Endothelial cell of umbilical vein (primary cell): ENCODE results near the gene KIDINS220.

Experiments
- POLR2A ChIP-seq: IDR thresholded peaks from 2 replicates; pipeline ENCODE4 v1.6.1; 2012; ENCODE audit warnings: low read depth, mild to moderate bottlenecking, control low read depth, low read length
- POLR2AphosphoS5 ChIP-seq: IDR thresholded peaks from 2 replicates; pipeline ENCODE4 v1.6.1; 2012; ENCODE audit warnings: low read depth, mild to moderate bottlenecking, control low read depth, low read length, moderate library complexity; ENCODE audit not compliant: insufficient read depth
- TF ChIP-seq, protein P1 (sequence below), 2 donors: IDR thresholded peaks; 1 replicate in 1 of 2; 2 replicates in 1 of 2; pipeline ENCODE4 v1.5.1; 2011; ENCODE audit warnings: low read length in 2 of 2, mild to moderate bottlenecking in 2 of 2, moderate library complexity in 2 of 2, control low read depth in 1 of 2, inconsistent platforms in 1 of 2, low read depth in 1 of 2; ENCODE audit not compliant: insufficient read depth in 1 of 2; ENCODE audit errors: extremely low read depth in 1 of 2
- TF ChIP-seq, protein P2 (sequence below): IDR thresholded peaks from 2 replicates; pipeline ENCODE4 v1.6.1; 2011; ENCODE audit not compliant: insufficient read depth, insufficient read length

DNA sequence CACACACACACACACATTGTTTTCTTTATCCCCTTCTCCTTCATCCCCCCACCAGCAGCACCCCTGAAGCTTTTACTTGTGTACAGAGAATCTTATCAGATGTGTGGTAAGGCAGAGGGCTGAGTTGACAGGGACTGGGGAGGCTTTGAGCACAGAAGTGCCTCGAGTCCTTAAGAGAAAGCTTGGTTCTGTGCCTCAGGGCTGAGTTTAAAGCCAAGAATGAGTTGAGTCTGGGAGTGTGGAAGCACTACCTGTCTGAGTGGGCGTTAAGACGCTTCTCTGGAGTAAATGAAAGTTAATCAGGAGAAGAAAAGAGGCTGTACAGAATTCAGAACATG is 152.9 kb downstream of the KIDINS220 start:
- TF ChIP-seq, protein P1, sequence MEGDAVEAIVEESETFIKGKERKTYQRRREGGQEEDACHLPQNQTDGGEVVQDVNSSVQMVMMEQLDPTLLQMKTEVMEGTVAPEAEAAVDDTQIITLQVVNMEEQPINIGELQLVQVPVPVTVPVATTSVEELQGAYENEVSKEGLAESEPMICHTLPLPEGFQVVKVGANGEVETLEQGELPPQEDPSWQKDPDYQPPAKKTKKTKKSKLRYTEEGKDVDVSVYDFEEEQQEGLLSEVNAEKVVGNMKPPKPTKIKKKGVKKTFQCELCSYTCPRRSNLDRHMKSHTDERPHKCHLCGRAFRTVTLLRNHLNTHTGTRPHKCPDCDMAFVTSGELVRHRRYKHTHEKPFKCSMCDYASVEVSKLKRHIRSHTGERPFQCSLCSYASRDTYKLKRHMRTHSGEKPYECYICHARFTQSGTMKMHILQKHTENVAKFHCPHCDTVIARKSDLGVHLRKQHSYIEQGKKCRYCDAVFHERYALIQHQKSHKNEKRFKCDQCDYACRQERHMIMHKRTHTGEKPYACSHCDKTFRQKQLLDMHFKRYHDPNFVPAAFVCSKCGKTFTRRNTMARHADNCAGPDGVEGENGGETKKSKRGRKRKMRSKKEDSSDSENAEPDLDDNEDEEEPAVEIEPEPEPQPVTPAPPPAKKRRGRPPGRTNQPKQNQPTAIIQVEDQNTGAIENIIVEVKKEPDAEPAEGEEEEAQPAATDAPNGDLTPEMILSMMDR (IDR thresholded peaks at IDR 0.05; ENCODE audit: extremely low read depth in 1 of 2, insufficient read depth in 1 of 2, low read depth in 1 of 2, low read length in 2 of 2), result no peak
- TF ChIP-seq, protein P2, sequence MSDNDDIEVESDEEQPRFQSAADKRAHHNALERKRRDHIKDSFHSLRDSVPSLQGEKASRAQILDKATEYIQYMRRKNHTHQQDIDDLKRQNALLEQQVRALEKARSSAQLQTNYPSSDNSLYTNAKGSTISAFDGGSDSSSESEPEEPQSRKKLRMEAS, result no peak
- TF ChIP-seq POLR2A, result no peak
- TF ChIP-seq POLR2AphosphoS5, result no peak
